Measurements from ENCODE around the gene FUS.
"Not testable (repeated sequence)": the region's sequence is repeated elsewhere in the genome, so short reads cannot be mapped to it uniquely, and the experiment has no call there.

Gene FUS

GRCh38 chr16:31187808-31188189, 7.9 kb downstream of the FUS start:
- no peak for DNase-seq

GRCh38 chr16:31188450-31189411, 8.8 kb downstream of the FUS start:
- DNase-seq = no peak

DNA sequence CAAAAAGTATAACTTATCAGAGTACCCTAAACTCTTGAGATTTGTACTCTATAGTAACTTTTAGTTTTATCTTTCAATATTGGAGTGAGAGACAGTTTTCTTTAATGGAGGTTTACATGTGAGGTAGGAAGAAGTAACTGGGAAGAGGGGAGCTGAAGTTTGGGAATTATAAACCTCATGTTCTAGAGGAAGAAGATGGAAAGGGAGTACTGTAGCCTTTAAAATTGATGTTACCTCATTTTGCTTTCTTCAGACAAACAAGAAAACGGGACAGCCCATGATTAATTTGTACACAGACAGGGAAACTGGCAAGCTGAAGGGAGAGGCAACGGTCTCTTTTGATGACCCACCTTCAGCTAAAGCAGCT, 9.5 kb downstream of the FUS start:
- no peak for DNase-seq

GRCh38 chr16:31190061-31190460, 10.1 kb downstream of the FUS start:
- no peak for DNase-seq

GRCh38 chr16:31190818-31191444, 11.0 kb downstream of the FUS start:
- no peak for DNase-seq

DNA sequence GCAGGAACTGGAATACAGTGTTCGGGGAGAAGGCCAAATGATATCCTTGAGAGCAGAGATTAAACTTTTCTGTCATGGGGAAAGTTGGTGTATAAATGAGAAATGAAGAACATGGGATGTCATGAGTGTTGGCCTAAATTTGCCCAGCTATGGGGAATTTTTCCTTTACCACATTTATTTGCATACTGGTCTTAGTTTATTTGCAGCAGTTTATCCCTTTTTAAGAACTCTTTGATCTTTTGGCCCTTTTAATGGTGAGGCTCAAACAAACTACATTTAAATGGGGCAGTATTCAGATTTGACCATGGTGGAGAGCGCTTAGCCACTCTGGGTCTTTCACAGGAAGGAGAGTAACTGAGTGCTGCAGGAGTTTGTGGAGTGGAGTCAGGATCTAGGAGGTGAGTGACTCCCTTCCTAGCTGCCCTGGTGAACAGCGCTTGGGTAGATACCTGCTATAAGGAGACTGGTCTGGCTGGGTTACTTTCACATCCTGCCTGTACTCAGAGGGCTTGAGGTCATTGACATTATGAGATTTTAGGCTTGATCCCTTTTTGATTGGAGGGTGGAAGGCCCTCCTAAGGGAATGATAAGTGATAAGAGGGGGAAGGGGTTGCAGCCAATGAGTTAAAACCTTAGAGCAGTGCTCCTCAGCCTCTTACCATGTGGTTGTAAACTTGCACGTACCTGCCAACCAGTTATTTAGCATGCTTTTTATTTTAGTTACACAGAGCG, 11.9 kb downstream of the FUS start:
- no peak for DNase-seq

- DNase-seq = no peak
Measured at GRCh38 chr16:31192856-31193642, 13.1 kb downstream of the FUS start.

DNA sequence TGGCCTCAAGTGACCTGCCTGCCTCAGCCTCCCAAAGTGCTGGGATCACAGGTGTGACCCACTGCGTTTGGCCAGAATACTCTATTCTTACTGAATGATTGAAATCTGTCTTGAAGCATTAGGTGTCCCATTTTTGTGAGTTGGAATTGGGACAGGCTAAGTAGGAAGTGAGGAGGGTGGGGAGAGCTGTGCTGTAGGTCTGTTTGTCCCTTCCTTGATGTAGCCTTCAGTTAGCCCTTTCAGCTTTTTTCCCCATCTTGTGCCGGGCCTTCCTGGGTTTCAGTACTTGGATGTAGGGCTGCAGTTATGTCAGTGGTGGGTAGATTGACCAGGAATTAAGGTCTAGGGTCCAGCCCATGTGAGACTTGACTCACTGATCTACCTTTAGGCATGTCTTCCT, 13.9 kb downstream of the FUS start:
- no peak for DNase-seq

DNA sequence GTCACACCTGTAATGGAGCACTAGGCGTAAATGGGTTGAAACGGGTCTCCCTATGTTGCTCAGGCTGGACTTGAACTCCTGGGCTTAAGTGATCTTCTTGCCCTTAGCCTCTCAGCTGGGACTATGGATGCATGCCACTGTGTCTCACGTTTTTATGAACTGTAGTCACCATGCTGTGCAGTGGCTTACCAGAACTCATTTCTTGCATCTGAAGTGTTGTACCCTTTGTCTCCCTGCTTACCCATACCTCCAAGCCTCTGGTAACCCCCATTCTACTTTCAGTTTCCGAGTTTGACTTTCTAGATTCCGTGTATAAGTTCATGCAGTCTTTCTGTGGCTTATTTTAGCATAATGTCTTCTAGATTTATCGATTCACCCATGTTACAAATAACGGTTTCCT, 15.0 kb downstream of the FUS start:
- DNase-seq = no peak

- not testable (repeated sequence) for DNase-seq
Measured at GRCh38 chr16:31195861-31196260, 15.9 kb downstream of the FUS start.

GRCh38 chr16:31196324-31197088, 16.6 kb downstream of the FUS start:
- no peak for DNase-seq

DNA sequence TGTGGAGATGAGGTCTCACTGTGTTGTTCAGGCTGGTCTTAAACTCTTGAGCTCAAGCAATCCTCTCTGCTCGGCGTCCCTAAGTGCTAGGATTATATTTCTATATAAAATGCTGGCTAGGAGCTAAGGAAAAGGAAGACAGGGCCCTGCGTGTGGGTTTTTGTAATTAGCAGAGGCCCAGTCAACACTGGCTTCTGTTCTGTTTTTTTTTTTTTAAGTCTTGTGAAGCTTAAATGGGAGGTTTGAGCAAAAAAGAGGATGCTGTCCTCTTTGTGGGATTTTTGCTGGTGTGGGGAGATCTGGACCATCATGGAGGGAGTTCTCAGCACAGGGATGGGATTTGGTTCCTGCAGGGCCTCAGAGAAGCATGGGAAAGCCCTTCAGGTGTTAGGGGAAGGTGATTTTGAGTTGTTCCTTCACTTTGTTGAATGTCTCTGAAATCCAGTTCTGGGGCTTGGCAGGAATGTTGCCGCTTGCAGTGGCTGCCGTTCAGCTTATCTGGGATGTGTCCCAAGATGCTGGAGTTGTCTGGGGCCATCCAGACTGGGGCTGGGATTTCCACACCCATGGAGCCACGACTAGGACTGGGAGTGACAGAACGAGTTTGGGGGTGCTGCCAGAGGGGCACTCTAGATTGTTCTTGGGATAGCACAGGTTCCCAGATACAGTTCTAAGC, 18.4 kb downstream of the FUS start:
- no peak for DNase-seq

DNA sequence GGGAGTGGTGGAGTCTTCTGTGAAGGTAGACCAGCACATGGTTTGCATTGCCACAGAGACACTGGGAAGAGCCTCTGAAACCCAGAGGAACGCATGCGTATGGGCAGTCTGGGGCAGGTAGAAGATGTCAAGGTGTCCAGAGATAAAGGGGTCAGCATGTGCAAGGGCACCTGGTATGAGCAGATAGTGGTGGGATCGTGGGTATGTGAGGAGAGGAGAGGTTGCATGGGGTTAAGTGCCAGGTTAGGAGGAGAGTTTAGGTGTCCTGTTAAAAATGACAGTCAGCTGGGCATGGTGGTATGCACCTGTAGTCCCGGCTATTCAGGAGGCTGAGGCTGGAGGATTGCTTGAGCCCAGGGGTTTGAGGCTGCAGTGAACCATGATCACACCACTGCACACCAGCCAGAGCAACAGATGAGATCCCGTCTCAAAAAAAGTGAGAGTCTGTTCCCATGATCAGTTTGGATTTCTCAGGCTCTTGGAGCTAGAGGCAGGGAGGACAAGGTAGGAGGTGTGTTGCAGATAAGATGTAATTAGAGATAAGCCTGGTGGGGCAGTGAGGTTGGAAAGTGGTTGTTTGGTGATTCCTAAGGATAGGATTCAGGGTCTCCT, 19.6 kb downstream of the FUS start:
- no peak for DNase-seq

- DNase-seq = not testable (repeated sequence)
Measured at GRCh38 chr16:31200111-31200510, 20.2 kb downstream of the FUS start.

GRCh38 chr16:31200821-31201568, 21.1 kb downstream of the FUS start:
- no peak for DNase-seq

- DNase-seq = peak; percentile 21
Measured at GRCh38 chr16:31201582-31202413, 21.9 kb downstream of the FUS start.

GRCh38 chr16:31202414-31203375, 22.8 kb downstream of the FUS start, which contains the start of gene PYCARD:
Gene PYCARD (minus strand): TSS chr16:31202760. CDS start chr16:31202690, 70 bp downstream.
- no peak for DNase-seq

All from COR-L47 (cell line).